RWPE2 (cell line): ENCODE results near the gene ACKR2.

Experiments used
- ATAC-seq: fragments of 200-7000 bp; cut with Tn5 transposase; 3 replicates; pipeline ENCODE4 v1.9.1; 2021; ENCODE audit warnings: low read depth
- DNase-seq: peaks from one replicate; pipeline ENCODE4 v3.0.0-alpha.2; 2020; ENCODE audit warnings: low spot score
- H3K27ac ChIP-seq: fragments of 450-650 bp; 2 replicates; pipeline ENCODE4 v1.5.1; 2017; ENCODE audit warnings: mild to moderate bottlenecking; ENCODE audit not compliant: poor library complexity, severe bottlenecking
- H3K27me3 ChIP-seq: fragments of 250-450 bp; sonication (Bioruptor Pico); 2 replicates; pipeline ENCODE4 v1.5.1; 2021; ENCODE audit warnings: mild to moderate bottlenecking, moderate library complexity; ENCODE audit not compliant: insufficient read depth, poor library complexity, severe bottlenecking
- H3K36me3 ChIP-seq: fragments of 250-450 bp; sonication (Bioruptor Pico); 2 replicates; pipeline ENCODE4 v1.5.1; 2020; ENCODE audit warnings: low read depth, mild to moderate bottlenecking, moderate library complexity
- H3K4me1 ChIP-seq: fragments of 250-450 bp; sonication (Bioruptor Pico); 2 replicates; pipeline ENCODE4 v1.5.1; 2021; ENCODE audit warnings: mild to moderate bottlenecking, moderate library complexity; ENCODE audit not compliant: insufficient read depth, poor library complexity, severe bottlenecking
- H3K4me3 ChIP-seq: fragments of 250-450 bp; sonication (Bioruptor Pico); 2 replicates; pipeline ENCODE4 v1.5.1; 2021; ENCODE audit warnings: mild to moderate bottlenecking, moderate library complexity; ENCODE audit not compliant: severe bottlenecking
- H3K9me3 ChIP-seq: fragments of 250-450 bp; sonication (Bioruptor Pico); 2 replicates; pipeline ENCODE4 v1.5.1; 2021; ENCODE audit warnings: mild to moderate bottlenecking, moderate library complexity; ENCODE audit not compliant: severe bottlenecking
- TF ChIP-seq, protein P1 (sequence below): fragments of 450-650 bp; IDR thresholded peaks from one replicate; pipeline ENCODE4 v1.5.1; 2017; ENCODE audit warnings: mild to moderate bottlenecking, moderate library complexity; ENCODE audit not compliant: poor library complexity, severe bottlenecking

The ACKR2 gene

DNA sequence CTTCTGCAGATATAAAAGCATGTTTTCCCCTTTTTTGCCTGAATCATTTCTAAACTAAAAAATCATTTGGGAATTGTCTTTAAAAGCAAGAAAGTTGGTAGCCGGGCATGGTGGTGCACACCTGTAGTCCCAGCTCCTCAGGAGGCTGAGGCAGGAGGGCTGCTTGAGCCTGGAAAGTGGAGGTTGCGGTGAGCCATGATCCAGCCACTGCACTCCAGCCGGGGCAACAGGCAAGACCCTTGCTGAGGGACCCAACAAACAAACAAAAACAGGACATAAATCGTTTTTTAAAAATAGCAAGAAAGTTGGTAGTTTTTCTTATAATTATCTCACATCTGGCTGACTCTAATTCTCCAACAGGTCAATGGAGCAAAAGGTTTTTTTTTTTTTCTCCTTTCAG, 7.5 kb upstream of the ACKR2 start:
- TF ChIP-seq, protein P1, sequence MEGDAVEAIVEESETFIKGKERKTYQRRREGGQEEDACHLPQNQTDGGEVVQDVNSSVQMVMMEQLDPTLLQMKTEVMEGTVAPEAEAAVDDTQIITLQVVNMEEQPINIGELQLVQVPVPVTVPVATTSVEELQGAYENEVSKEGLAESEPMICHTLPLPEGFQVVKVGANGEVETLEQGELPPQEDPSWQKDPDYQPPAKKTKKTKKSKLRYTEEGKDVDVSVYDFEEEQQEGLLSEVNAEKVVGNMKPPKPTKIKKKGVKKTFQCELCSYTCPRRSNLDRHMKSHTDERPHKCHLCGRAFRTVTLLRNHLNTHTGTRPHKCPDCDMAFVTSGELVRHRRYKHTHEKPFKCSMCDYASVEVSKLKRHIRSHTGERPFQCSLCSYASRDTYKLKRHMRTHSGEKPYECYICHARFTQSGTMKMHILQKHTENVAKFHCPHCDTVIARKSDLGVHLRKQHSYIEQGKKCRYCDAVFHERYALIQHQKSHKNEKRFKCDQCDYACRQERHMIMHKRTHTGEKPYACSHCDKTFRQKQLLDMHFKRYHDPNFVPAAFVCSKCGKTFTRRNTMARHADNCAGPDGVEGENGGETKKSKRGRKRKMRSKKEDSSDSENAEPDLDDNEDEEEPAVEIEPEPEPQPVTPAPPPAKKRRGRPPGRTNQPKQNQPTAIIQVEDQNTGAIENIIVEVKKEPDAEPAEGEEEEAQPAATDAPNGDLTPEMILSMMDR: no peak
- ATAC-seq: no peak
- H3K27ac ChIP-seq: no peak overlapping the region
- H3K4me1 ChIP-seq: peaks cover 10% of the 10 kb centered on the region
- DNase-seq: no peak
- no peaks in the 10 kb centered on the region for H3K9me3 ChIP-seq
- peaks cover 24% of the 10 kb centered on the region for H3K36me3 ChIP-seq
- no peaks in the 10 kb centered on the region for H3K27me3 ChIP-seq
- H3K4me3 ChIP-seq: no peak overlapping the region

DNA sequence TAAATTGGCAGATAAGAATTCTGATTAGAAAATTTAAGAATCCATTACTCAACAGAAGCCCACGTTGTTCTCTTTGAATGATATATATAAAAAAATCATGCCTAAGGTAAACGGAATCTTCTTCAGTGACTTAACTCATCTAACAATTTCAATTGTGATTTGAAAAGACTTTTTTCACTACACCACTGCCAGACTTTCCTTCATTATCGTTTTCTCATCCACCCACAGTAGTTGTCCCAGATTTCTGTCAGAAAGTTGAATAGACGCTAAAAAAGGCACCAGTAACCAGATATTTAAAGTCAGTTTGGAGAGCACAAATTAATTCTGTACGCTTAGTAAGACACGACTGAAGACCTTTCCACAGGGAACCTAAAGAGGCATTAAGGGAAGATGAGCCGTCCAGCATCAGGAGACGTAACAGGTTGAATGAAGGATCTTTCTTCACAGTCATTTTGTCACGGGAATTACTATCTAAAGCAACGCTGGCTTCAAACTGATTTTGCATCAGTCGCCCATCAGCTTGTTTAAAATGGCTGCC, 6.3 kb upstream of the ACKR2 start:
- no peak for DNase-seq
- no peaks in the 10 kb centered on the region for H3K9me3 ChIP-seq
- peaks cover 24% of the 10 kb centered on the region for H3K36me3 ChIP-seq
- TF ChIP-seq, protein P1: no peak
- ATAC-seq: no peak
- H3K27ac ChIP-seq: peak overlapping the region; percentile 63
- no peaks in the 10 kb centered on the region for H3K27me3 ChIP-seq
- H3K4me1 ChIP-seq: peaks cover 10% of the 10 kb centered on the region
- peak overlapping the region; percentile 56 for H3K4me3 ChIP-seq

DNA sequence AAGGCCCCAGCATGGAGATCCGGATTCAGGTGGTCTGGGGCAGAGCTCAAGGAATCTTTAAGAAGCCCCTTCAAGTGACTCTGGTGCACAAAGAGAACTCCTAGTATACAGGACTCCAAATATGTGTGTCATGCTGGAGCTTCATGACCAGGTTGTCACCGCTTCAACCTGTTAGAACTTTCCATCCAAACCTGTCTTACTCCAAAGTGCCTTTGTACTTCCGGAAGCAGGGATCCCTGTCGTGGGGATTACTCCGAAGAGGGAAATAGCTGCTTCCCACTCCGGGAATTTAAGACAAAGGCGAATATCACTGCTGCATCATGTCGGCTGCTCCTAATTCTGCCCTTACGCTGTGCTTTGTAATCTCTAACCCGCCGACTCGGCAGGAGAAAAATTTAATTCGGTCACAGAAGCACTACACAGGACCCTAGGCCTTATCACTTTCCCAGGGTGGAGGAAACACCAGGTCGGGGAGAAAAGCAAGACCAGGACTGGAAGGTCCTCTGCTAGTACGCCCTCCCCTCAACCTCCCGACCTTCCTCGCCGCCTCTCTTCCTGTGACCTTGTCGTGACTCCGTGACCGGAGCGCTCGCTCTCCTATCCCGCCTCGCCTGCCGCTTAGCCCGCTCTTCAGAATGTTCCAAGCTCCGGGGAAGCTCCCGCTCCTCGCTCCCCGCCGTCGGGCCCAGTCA, 5.7 kb upstream of the ACKR2 start:
- Histone ChIP-seq H3K27ac (peak overlapping the region; percentile 63), H3K4me1 (peaks cover 10% of the 10 kb centered on the region), H3K27me3 (no peaks in the 10 kb centered on the region), H3K4me3 (peak overlapping the region; percentile 56), H3K9me3 (no peaks in the 10 kb centered on the region), H3K36me3 (peaks cover 24% of the 10 kb centered on the region)
- no peak for DNase-seq
- TF ChIP-seq, protein P1: no peak
- ATAC-seq: peak; percentile 40

DNA sequence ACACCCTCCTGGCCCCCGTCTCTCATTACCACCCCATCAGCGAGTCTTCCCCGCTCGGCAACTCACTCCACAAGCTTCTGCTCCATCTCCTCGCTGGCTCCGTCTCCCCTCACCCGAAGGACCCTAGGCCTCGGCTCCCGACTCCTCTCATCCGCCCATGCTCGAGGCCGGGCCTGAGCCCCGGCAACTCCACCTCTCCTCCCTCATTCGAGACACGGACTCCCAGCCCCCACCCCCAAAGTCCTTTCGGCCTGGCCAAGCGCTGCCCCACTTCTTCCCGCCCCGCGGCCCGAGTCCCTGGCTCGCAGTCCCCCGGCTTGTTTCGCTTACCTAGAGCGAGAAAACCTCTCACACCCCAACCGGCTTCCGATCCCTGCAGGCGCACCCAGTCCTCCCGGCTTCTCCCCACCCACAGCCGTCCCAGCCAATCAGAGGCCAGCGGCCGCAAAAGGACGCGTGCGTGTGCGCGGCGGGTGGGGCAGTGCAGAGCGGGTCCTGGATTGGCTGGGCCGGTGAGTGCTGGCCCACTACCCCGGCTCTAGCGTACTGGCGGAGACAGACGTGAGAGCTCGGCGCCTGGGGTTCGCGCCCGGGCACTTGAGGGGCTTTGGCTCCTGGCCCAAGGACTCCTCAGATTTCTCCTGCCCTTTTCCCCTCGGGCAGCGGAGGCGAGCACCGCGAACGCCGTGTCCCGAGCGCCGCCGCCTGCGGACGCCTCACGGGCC, 5.0 kb upstream of the ACKR2 start, which contains the start of gene HIGD1A:
TSS of gene HIGD1A (minus strand) at position 385 of the 725 bp plus-strand sequence. CDS start 10,237 bp downstream, outside the sequence.
- peak within 1 kb of the TSS; percentile 56 for H3K4me3 ChIP-seq
- H3K36me3 ChIP-seq: peaks cover 24% of the 10 kb centered on the region
- H3K27ac ChIP-seq: peak within 1 kb of the TSS; percentile 63
- peak; percentile 99 for ATAC-seq
- TF ChIP-seq, protein P1: no peak
- H3K27me3 ChIP-seq: no peaks in the 10 kb centered on the region
- DNase-seq: peak; percentile 95
- H3K9me3 ChIP-seq: no peaks in the 10 kb centered on the region
- peaks cover 10% of the 10 kb centered on the region for H3K4me1 ChIP-seq
